GM23338 (cell line): Measurements from ENCODE around the gene HERC2. TPM values are rescaled to one million over a fixed set of nuclear protein-coding genes. Genes with fewer than 3 reads are reported as not detected.

Experiments
- ATAC-seq: fragments of 200-7000 bp; cut with Tn5 transposase; 3 replicates; pipeline ENCODE4 v1.9.1; 2020
- DNase-seq: peaks from one replicate; pipeline ENCODE4 v3.0.0-alpha.2; 2015; ENCODE audit warnings: low spot score
- H2AFZ ChIP-seq: fragments of 200-600 bp; sonication (generic); 2 replicates; pipeline ENCODE4 v1.8.0; 2016; ENCODE audit warnings: antibody characterized with exemption, mild to moderate bottlenecking, moderate library complexity
- H3F3A ChIP-seq: fragments of 200-600 bp; sonication (generic); replicated peaks from 2 replicates; pipeline ENCODE4 v1.8.0; 2017; ENCODE audit warnings: antibody characterized with exemption, mixed run types, low read depth
- H3K27ac ChIP-seq: fragments of 200-600 bp; sonication (generic); 2 replicates; pipeline ENCODE4 v1.6.1; 2016; ENCODE audit warnings: low read depth
- H3K27me3 ChIP-seq: fragments of 200-600 bp; sonication (generic); 2 replicates; pipeline ENCODE4 v1.8.0; 2016; ENCODE audit warnings: mild to moderate bottlenecking, mixed run types, moderate library complexity; ENCODE audit not compliant: insufficient read depth
- H3K36me3 ChIP-seq: fragments of 200-600 bp; sonication (generic); 2 replicates; pipeline ENCODE4 v1.8.0; 2016; ENCODE audit warnings: mild to moderate bottlenecking; ENCODE audit not compliant: insufficient read depth
- H3K4me1 ChIP-seq: fragments of 200-600 bp; sonication (generic); 2 replicates; pipeline ENCODE4 v1.8.0; 2016; ENCODE audit warnings: mild to moderate bottlenecking, moderate library complexity; ENCODE audit not compliant: insufficient read depth
- H3K4me2 ChIP-seq: fragments of 200-600 bp; sonication (generic); 2 replicates; pipeline ENCODE4 v1.7.1; 2017; ENCODE audit warnings: mixed run types
- H3K4me3 ChIP-seq: fragments of 200-600 bp; sonication (generic); 2 replicates; pipeline ENCODE4 v1.6.1; 2016; ENCODE audit warnings: mixed run types
- H3K79me2 ChIP-seq: fragments of 200-600 bp; sonication (generic); replicated peaks from 2 replicates; pipeline ENCODE4 v1.8.0; 2017; ENCODE audit warnings: mild to moderate bottlenecking; ENCODE audit not compliant: insufficient read depth
- H3K9me2 ChIP-seq: fragments of 200-600 bp; sonication (generic); 2 replicates; pipeline ENCODE4 v1.8.0; 2017; ENCODE audit not compliant: insufficient read depth
- H4K20me1 ChIP-seq: fragments of 200-600 bp; sonication (generic); replicated peaks from 2 replicates; pipeline ENCODE4 v1.8.0; 2017; ENCODE audit warnings: mild to moderate bottlenecking; ENCODE audit not compliant: insufficient read depth
- H3K27ac Mint-ChIP-seq: 2 replicates; pipeline ENCODE4 v1.8.0; 2020; ENCODE audit warnings: inconsistent platforms, mild to moderate bottlenecking, moderate library complexity, mixed read lengths
- H3K27me3 Mint-ChIP-seq: 3 replicates; pipeline ENCODE4 v1.8.0; 2022; ENCODE audit warnings: low read depth, mild to moderate bottlenecking, moderate library complexity, mixed read lengths, inconsistent platforms; ENCODE audit not compliant: insufficient read depth, poor library complexity
- H3K36me3 Mint-ChIP-seq: 3 replicates; pipeline ENCODE4 v1.8.0; 2021; ENCODE audit warnings: low read depth, mild to moderate bottlenecking, inconsistent platforms, moderate library complexity, mixed read lengths
- H3K4me1 Mint-ChIP-seq: 3 replicates; pipeline ENCODE4 v1.8.0; 2020; ENCODE audit warnings: mild to moderate bottlenecking, inconsistent platforms, mixed read lengths
- H3K4me3 Mint-ChIP-seq: 3 replicates; pipeline ENCODE4 v1.8.0; 2021; ENCODE audit warnings: moderate library complexity, mild to moderate bottlenecking, inconsistent platforms, mixed read lengths
- H3K9me3 Mint-ChIP-seq: 3 replicates; pipeline ENCODE4 v1.8.0; 2020; ENCODE audit warnings: moderate library complexity, mild to moderate bottlenecking, inconsistent platforms, mixed read lengths
- CREB1 ChIP-seq: fragments of 250-450 bp; sonication (Bioruptor Pico); IDR thresholded peaks from 2 replicates; pipeline ENCODE4 v1.5.0; 2020; ENCODE audit warnings: low read depth, mild to moderate bottlenecking, moderate library complexity
- EZH2 ChIP-seq: fragments of 200-600 bp; sonication (generic); IDR thresholded peaks from one replicate; pipeline ENCODE4 v1.8.0; 2017; ENCODE audit warnings: antibody characterized with exemption, mild to moderate bottlenecking, low read depth; ENCODE audit not compliant: unreplicated experiment
- EZH2phosphoT487 ChIP-seq: fragments of 200-600 bp; sonication (generic); IDR thresholded peaks from one replicate; pipeline ENCODE4 v1.8.1; 2018; ENCODE audit warnings: antibody characterized with exemption; ENCODE audit not compliant: unreplicated experiment
- JUNB ChIP-seq: IDR thresholded peaks from one replicate; pipeline ENCODE4 v1.6.1; 2016; ENCODE audit warnings: antibody characterized with exemption; ENCODE audit not compliant: unreplicated experiment
- NANOG ChIP-seq: IDR thresholded peaks from 2 replicates; pipeline ENCODE4 v1.6.1; 2016; ENCODE audit warnings: antibody characterized with exemption, borderline replicate concordance
- POLR2AphosphoS5 ChIP-seq: IDR thresholded peaks from 2 replicates; pipeline ENCODE4 v1.6.1; 2016; ENCODE audit warnings: antibody characterized with exemption, low read depth
- STAT1 ChIP-seq: IDR thresholded peaks from one replicate; pipeline ENCODE4 v1.6.1; 2016; ENCODE audit warnings: antibody characterized with exemption; ENCODE audit not compliant: unreplicated experiment
- ZNF114 ChIP-seq: fragments of 250-450 bp; sonication (Bioruptor Pico); IDR thresholded peaks from 2 replicates; pipeline ENCODE4 v1.5.0; 2020; ENCODE audit warnings: mild to moderate bottlenecking, moderate library complexity
- ZNF331 ChIP-seq: fragments of 250-450 bp; sonication (Bioruptor Pico); IDR thresholded peaks from 2 replicates; pipeline ENCODE4 v1.5.0; 2020; ENCODE audit warnings: low read depth, mild to moderate bottlenecking, moderate library complexity
- polyA plus RNA-seq: library from polyadenylated mRNA; unstranded; fragments of >200 nt; fragmentation: Nextera tagmentation; extraction: Ambion mirVana; gene quantifications from 2 replicates; pipeline ENCODE4 v1.2.1, GENCODE V29; 2016
- total RNA-seq: library from RNA; depleted of rRNA; stranded (reverse); fragments of >200 nt; shearing (Covaris generic); gene quantifications from 2 replicates; pipeline ENCODE4 v1.2.3, GENCODE V29; 2014
- TF ChIP-seq, protein P1 (sequence below), 2 experiments: fragments of 200-600 bp in 1 of 2; sonication (generic) in 1 of 2; conservative IDR thresholded peaks; 2 replicates each; pipeline versions ENCODE4 v1.5.1 to v1.6.1; 2016 to 2017; ENCODE audit warnings: antibody characterized with exemption in 2 of 2, low read depth in 2 of 2, mild to moderate bottlenecking in 2 of 2, moderate library complexity in 1 of 2
- TF ChIP-seq, protein P2 (sequence below): IDR thresholded peaks from one replicate; pipeline ENCODE4 v1.6.1; 2018; ENCODE audit warnings: antibody characterized with exemption; ENCODE audit not compliant: unreplicated experiment
- TF ChIP-seq, protein P3 (sequence below): fragments of 250-450 bp; sonication (Bioruptor Pico); IDR thresholded peaks from 2 replicates; pipeline ENCODE4 v1.5.0; 2020; ENCODE audit warnings: mild to moderate bottlenecking, moderate library complexity
- TF ChIP-seq, protein P4 (sequence below): IDR thresholded peaks from 2 replicates; pipeline ENCODE4 v1.6.1; 2016; ENCODE audit warnings: antibody characterized with exemption

Gene HERC2
- total and polyA plus RNA-seq, 2 experiments from 2014 or later = 71.3 to 80.7 TPM

DNA sequence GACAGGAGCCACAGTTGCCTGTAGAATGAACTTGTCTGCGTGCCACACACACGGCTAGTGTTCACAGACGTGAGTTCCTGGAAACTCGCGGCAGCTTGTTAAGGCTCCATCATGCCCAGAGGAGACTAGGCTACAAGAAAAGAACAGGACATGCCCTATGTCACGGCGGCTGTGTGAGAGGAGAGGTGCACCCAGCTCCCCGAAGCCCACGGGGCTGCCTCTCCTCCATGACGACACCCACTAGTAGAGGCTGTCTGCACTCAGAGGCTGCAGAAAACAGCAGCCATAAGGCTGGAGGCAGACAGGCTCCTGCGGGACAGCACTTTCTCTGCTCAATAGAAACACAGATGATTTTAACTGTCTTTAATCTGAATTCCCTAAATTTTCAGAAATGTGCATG is 203.9 kb downstream of the HERC2 start:
- Mint-ChIP-seq H3K4me3 (no peak overlapping the region), H3K27ac (no peak overlapping the region; the same call in 1 of the 2 replicates), H3K36me3 (peaks cover 75% of the 10 kb centered on the region), H3K9me3 (no peaks in the 10 kb centered on the region), H3K27me3 (peaks cover 9% of the 10 kb centered on the region), H3K4me1 (no peaks in the 10 kb centered on the region)
- Histone ChIP-seq H3K27me3 (no peaks in the 10 kb centered on the region), H3F3A (no peaks in the 10 kb centered on the region), H3K27ac (no peak overlapping the region), H3K36me3 (peaks cover 8% of the 10 kb centered on the region; the same call in 1 of the 2 replicates), H3K9me2 (no peaks in the 10 kb centered on the region), H3K4me3 (no peak overlapping the region), H3K79me2 (no peaks in the 10 kb centered on the region), H2AFZ (no peak overlapping the region), H3K4me2 (no peak overlapping the region), H4K20me1 (no peaks in the 10 kb centered on the region; the same call in 1 of the 2 replicates), H3K4me1 (no peaks in the 10 kb centered on the region)
- ATAC-seq = no peak
- TF ChIP-seq EZH2phosphoT487 (no peak), EZH2 (no peak), STAT1 (no peak), ZNF331 (no peak), JUNB (no peak), CREB1 (CRISPR knock-in tag) (no peak), ZNF114 (CRISPR knock-in tag) (no peak), POLR2AphosphoS5 (no peak), NANOG (no peak)
- TF ChIP-seq, protein P1, sequence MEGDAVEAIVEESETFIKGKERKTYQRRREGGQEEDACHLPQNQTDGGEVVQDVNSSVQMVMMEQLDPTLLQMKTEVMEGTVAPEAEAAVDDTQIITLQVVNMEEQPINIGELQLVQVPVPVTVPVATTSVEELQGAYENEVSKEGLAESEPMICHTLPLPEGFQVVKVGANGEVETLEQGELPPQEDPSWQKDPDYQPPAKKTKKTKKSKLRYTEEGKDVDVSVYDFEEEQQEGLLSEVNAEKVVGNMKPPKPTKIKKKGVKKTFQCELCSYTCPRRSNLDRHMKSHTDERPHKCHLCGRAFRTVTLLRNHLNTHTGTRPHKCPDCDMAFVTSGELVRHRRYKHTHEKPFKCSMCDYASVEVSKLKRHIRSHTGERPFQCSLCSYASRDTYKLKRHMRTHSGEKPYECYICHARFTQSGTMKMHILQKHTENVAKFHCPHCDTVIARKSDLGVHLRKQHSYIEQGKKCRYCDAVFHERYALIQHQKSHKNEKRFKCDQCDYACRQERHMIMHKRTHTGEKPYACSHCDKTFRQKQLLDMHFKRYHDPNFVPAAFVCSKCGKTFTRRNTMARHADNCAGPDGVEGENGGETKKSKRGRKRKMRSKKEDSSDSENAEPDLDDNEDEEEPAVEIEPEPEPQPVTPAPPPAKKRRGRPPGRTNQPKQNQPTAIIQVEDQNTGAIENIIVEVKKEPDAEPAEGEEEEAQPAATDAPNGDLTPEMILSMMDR (conservative IDR thresholded peaks at IDR 0.05; ENCODE audit: low read depth in 2 of 2) = no peak
- TF ChIP-seq, protein P2, sequence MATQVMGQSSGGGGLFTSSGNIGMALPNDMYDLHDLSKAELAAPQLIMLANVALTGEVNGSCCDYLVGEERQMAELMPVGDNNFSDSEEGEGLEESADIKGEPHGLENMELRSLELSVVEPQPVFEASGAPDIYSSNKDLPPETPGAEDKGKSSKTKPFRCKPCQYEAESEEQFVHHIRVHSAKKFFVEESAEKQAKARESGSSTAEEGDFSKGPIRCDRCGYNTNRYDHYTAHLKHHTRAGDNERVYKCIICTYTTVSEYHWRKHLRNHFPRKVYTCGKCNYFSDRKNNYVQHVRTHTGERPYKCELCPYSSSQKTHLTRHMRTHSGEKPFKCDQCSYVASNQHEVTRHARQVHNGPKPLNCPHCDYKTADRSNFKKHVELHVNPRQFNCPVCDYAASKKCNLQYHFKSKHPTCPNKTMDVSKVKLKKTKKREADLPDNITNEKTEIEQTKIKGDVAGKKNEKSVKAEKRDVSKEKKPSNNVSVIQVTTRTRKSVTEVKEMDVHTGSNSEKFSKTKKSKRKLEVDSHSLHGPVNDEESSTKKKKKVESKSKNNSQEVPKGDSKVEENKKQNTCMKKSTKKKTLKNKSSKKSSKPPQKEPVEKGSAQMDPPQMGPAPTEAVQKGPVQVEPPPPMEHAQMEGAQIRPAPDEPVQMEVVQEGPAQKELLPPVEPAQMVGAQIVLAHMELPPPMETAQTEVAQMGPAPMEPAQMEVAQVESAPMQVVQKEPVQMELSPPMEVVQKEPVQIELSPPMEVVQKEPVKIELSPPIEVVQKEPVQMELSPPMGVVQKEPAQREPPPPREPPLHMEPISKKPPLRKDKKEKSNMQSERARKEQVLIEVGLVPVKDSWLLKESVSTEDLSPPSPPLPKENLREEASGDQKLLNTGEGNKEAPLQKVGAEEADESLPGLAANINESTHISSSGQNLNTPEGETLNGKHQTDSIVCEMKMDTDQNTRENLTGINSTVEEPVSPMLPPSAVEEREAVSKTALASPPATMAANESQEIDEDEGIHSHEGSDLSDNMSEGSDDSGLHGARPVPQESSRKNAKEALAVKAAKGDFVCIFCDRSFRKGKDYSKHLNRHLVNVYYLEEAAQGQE = no peak
- TF ChIP-seq, protein P3, sequence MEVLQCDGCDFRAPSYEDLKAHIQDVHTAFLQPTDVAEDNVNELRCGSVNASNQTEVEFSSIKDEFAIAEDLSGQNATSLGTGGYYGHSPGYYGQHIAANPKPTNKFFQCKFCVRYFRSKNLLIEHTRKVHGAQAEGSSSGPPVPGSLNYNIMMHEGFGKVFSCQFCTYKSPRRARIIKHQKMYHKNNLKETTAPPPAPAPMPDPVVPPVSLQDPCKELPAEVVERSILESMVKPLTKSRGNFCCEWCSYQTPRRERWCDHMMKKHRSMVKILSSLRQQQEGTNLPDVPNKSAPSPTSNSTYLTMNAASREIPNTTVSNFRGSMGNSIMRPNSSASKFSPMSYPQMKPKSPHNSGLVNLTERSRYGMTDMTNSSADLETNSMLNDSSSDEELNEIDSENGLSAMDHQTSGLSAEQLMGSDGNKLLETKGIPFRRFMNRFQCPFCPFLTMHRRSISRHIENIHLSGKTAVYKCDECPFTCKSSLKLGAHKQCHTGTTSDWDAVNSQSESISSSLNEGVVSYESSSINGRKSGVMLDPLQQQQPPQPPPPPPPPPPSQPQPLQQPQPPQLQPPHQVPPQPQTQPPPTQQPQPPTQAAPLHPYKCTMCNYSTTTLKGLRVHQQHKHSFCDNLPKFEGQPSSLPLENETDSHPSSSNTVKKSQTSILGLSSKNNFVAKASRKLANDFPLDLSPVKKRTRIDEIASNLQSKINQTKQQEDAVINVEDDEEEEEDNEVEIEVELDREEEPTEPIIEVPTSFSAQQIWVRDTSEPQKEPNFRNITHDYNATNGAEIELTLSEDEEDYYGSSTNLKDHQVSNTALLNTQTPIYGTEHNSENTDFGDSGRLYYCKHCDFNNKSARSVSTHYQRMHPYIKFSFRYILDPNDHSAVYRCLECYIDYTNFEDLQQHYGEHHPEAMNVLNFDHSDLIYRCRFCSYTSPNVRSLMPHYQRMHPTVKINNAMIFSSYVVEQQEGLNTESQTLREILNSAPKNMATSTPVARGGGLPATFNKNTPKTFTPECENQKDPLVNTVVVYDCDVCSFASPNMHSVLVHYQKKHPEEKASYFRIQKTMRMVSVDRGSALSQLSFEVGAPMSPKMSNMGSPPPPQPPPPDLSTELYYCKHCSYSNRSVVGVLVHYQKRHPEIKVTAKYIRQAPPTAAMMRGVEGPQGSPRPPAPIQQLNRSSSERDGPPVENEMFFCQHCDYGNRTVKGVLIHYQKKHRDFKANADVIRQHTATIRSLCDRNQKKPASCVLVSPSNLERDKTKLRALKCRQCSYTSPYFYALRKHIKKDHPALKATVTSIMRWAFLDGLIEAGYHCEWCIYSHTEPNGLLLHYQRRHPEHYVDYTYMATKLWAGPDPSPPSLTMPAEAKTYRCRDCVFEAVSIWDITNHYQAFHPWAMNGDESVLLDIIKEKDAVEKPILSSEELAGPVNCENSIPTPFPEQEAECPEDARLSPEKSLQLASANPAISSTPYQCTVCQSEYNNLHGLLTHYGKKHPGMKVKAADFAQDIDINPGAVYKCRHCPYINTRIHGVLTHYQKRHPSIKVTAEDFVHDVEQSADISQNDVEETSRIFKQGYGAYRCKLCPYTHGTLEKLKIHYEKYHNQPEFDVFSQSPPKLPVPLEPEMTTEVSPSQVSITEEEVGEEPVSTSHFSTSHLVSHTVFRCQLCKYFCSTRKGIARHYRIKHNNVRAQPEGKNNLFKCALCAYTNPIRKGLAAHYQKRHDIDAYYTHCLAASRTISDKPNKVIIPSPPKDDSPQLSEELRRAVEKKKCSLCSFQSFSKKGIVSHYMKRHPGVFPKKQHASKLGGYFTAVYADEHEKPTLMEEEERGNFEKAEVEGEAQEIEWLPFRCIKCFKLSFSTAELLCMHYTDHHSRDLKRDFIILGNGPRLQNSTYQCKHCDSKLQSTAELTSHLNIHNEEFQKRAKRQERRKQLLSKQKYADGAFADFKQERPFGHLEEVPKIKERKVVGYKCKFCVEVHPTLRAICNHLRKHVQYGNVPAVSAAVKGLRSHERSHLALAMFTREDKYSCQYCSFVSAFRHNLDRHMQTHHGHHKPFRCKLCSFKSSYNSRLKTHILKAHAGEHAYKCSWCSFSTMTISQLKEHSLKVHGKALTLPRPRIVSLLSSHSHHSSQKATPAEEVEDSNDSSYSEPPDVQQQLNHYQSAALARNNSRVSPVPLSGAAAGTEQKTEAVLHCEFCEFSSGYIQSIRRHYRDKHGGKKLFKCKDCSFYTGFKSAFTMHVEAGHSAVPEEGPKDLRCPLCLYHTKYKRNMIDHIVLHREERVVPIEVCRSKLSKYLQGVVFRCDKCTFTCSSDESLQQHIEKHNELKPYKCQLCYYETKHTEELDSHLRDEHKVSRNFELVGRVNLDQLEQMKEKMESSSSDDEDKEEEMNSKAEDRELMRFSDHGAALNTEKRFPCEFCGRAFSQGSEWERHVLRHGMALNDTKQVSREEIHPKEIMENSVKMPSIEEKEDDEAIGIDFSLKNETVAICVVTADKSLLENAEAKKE (CRISPR knock-in tag) = no peak
- TF ChIP-seq, protein P4, sequence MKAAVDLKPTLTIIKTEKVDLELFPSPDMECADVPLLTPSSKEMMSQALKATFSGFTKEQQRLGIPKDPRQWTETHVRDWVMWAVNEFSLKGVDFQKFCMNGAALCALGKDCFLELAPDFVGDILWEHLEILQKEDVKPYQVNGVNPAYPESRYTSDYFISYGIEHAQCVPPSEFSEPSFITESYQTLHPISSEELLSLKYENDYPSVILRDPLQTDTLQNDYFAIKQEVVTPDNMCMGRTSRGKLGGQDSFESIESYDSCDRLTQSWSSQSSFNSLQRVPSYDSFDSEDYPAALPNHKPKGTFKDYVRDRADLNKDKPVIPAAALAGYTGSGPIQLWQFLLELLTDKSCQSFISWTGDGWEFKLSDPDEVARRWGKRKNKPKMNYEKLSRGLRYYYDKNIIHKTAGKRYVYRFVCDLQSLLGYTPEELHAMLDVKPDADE = no peak
- DNase-seq = no peak
